ENCODE measurements around the gene DHPS. TPM values are rescaled to one million over a fixed set of nuclear protein-coding genes. Genes with fewer than 3 reads are reported as not detected.

DHPS gene
- total and polyA plus RNA-seq, 2 of the 13 experiments (the other 11 are each of a cell fraction or from before 2014, with no cell fraction given) = 43.3 to 84.3 TPM

- 0 out of 2 replicates have a peak, but pooled peaks have one; percentile 40 for TF ChIP-seq CERS6 (CRISPR knock-in tag; IDR thresholded peaks at IDR 0.05)
- 0 out of 2 replicates have a peak, but pooled peaks have one; percentile 74 for TF ChIP-seq AKNA (CRISPR knock-in tag; IDR thresholded peaks at IDR 0.05; ENCODE audit: borderline replicate concordance)
- TF ChIP-seq ZZZ3 (CRISPR knock-in tag; IDR thresholded peaks at IDR 0.05; ENCODE audit: borderline replicate concordance) = peak; percentile 62
- no peak for TF ChIP-seq ZNF292 (CRISPR knock-in tag; IDR thresholded peaks at IDR 0.05; ENCODE audit: borderline replicate concordance, low read depth)
- TF ChIP-seq ARID4A (CRISPR knock-in tag; IDR thresholded peaks at IDR 0.05; ENCODE audit: borderline replicate concordance) = peak; percentile 94
- TF ChIP-seq ZNF556 (CRISPR knock-in tag; IDR thresholded peaks at IDR 0.05; ENCODE audit: borderline replicate concordance) = peak; percentile 85
- no peak for TF ChIP-seq ZKSCAN1 (IDR thresholded peaks at IDR 0.05; ENCODE audit: low read length)
- no peak for TF ChIP-seq MXD4 (CRISPR knock-in tag; IDR thresholded peaks at IDR 0.05)
- no peak for TF ChIP-seq MEIS1 (CRISPR knock-in tag; IDR thresholded peaks at IDR 0.05; ENCODE audit: borderline replicate concordance)
- no peak for TF ChIP-seq E2F2 (CRISPR knock-in tag; IDR thresholded peaks at IDR 0.05; ENCODE audit: borderline replicate concordance)
- peak; percentile 72 to 96 for TF ChIP-seq POLR2A (IDR thresholded peaks at IDR 0.05; ENCODE audit: insufficient read depth in 1 of 2, low read depth in 2 of 2, low read length in 2 of 2)
- TF ChIP-seq SMAD1 (CRISPR knock-in tag; IDR thresholded peaks at IDR 0.05; ENCODE audit: borderline replicate concordance, low read depth) = 0 out of 2 replicates have a peak, but pooled peaks have one; percentile 60
- 0 out of 2 replicates have a peak, but pooled peaks have one; percentile 32 for TF ChIP-seq ZNF468 (CRISPR knock-in tag; IDR thresholded peaks at IDR 0.05)
- TF ChIP-seq SOX13 (IDR thresholded peaks at IDR 0.05) = peak; percentile 32; the same call in 1 of the 2 replicates
- no peak; a peak in 1 of 4 replicates for TF ChIP-seq SOX13 (CRISPR knock-in tag; conservative IDR thresholded peaks at IDR 0.05 in 1 of 2, IDR thresholded peaks at IDR 0.05 in 1 of 2)
Observed at GRCh38 chr19:12681074-12681987, at the start of gene DHPS (continued).
